ENCODE data around the gene PGF.
"Not testable (repeated sequence)": the region's sequence is repeated elsewhere in the genome, so short reads cannot be mapped to it uniquely, and the experiment has no call there.

The PGF gene

DNA sequence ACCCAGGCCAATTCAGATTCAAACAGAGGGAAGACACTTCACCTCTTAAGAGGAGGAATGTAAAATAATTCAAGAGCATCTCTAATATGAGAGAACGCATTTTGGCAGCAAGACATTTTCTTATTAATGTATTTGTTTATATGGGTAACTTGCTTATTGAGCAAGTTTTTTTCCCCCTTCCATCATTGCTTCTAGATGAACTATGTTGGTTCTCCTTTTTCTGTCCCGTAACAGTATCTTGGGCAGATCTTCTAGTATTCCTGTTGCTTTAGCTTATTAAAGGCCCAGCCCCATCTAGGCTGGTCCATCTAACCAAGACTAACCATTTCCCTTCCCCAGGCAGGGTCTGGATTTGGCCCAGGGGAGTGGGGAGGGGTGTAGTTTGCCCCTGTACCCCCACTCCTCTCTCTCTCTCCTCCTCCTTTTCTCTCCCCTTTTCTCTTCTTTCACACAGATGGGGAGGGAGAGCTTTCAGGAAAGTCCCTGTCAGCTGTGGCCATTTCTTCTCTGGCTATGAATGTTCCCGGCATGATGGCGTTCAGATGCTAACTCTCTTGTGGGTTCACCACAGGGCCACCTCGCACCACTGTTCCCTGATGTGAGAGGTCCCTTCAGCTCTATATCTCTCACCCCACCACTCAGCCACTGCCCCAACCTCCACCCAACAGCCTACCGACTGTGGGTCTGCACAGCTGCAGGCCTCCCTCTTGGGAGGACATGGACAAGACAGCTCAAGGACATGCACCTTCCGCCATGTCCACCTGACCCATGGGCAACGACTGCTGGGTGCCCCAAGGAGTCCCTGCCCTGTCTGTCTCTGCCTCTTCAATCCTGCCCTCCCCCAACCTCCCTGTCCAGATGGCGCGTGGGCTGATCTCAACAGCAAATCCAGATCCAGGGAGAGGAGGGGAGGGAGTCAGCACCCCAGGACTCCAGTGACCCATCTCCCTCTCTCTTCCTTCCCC is 16.6 kb downstream of the PGF start:
- DNase-seq = no peak

- DNase-seq = no peak
Measured at GRCh38 chr14:74937171-74937570, 18.2 kb downstream of the PGF start.

- no peak for DNase-seq
Measured at GRCh38 chr14:74936731-74937130, 18.7 kb downstream of the PGF start.

DNA sequence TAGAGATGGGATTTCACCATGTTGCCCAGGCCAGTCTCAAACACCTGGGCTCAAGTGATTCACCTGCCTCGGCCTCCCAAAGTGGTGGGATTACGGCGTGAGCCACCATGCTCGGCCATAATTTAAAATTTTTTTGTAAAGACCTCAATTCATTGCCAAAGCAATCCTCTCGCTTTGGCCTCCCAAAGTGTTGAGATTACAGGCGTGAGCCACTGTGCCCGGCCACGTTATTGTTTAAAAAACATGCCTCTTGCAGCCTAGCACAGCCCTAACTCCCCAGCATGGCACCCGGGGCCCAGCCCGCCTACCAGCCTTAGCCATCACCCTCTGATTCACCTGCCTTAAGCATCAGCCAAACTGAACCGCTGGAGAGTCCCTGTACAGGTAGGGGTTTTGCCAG is 19.2 kb downstream of the PGF start:
- no peak for DNase-seq

DNA sequence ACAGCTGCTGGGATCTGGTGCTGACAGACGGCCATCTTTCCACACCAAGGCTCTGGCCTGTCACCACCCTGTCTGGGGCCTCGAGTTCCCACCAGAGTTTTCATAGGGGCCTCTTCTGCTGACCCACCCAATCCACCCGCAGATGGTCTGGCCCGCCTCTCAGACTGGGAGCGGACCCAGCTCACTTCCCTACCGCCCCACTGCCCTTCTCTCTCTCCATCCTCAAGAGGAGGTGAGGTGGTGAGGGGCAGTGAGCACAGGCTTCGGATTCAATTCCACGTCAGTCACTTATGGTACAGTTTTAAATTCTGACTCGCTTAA is 20.1 kb downstream of the PGF start:
- no peak for DNase-seq

- no peak for DNase-seq
Measured at GRCh38 chr14:74934476-74935359, 20.7 kb downstream of the PGF start.

DNA sequence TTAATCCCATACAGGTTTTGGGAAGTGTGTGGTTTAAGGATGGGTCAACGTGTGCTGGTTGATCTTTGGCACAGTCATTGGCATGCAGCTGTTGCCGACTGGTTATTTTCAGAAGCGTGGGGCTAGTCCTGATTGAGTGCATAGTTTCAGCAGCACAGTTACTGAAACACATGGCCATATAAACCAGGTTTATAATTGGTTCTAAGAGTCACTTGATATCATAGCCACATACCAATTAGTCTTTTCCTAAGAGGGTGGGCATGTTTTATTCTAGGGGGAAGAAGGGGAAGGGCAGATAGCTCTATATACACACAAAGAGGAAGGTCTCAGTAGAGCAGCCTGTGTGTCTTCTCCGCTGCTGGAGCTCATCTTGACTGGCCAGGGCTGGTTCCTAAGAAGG is 21.4 kb downstream of the PGF start:
- no peak for DNase-seq

DNA sequence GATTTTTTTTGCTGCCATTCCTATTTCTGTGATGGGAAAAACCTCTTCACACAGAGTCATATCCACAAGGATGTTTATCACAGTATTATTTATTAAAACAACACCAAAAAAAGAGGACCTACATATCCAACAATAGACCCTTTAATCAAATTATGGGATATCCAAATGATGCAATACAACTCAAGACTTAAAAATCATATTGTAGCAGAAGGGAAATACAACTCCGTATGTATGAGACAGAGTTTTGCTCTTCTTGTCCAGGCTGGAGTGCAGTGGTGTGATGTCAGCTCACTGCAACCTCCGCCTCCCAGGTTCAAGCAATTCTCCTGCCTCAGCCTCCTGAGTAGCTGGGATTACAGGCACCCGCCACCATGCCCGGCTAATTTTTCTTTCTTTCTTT is 22.5 kb downstream of the PGF start:
- not testable (repeated sequence) for DNase-seq

DNA sequence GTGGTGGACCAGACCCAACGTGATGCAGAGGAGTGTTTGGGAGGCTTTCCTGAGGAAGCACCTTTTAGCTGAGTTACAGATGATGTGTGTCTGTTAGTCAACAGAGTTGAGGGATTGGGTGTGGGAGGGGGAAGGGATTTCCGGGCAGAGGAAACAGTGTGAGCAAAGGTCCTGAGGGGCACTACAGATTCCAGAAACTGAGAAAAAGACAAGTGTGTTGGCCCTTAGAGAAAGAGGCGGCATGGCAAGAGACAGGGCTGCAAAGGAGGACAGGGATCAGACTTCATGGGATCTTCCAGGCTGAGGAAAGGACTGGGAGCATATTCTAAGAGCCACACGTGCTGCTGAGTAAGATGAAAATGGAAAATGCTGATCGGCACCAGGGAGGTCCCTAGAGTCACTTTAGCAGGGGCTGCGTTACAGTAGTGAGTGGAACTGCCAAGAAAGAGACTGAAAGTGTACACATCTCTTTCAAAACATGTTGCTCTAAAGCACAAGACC is 22.9 kb downstream of the PGF start:
- DNase-seq = no peak

DNA sequence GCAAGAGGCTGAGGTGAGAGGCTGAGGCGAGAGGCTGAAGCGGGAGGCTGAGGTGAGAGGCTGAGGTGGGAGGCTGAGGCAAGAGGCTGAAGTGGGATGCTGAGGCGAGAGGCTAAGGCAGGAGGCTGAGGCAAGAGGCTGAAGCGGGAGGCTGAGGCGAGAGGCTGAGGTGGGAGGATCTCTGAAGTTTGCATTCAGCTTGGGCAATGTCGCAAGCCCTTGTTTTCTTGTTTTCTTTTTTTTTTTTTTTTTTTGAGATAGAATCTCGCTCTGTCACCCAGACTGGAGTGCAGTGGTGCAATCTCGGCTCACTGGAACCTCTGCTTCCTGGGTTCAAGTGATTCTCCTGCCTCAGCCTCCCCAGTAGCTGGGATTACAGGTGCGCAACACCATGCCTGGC is 23.7 kb downstream of the PGF start:
- not testable (repeated sequence) for DNase-seq

- no peak for DNase-seq
Measured at GRCh38 chr14:74929242-74929641, 26.2 kb downstream of the PGF start.

DNA sequence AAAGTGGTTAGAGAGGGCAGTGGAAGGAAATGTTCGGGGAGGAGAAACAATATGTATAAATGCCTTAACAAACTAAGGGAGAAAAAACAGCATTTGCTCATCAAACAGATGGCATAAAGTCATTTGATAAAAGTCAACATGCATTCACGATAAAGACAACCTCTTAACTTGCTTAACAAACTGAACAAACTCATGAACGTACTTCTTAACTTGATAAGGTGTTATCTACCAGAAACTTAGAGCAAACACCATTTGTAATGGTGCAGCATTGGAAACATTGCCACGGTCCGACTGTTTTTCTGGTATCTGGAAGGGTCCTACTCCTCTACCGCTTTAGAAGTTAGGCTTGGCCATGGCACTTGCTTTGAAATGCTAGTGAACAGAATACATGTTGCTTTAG is 28.2 kb downstream of the PGF start:
- no peak for DNase-seq

- DNase-seq = no peak
Measured at GRCh38 chr14:74924061-74924460, 31.3 kb downstream of the PGF start.

DNA sequence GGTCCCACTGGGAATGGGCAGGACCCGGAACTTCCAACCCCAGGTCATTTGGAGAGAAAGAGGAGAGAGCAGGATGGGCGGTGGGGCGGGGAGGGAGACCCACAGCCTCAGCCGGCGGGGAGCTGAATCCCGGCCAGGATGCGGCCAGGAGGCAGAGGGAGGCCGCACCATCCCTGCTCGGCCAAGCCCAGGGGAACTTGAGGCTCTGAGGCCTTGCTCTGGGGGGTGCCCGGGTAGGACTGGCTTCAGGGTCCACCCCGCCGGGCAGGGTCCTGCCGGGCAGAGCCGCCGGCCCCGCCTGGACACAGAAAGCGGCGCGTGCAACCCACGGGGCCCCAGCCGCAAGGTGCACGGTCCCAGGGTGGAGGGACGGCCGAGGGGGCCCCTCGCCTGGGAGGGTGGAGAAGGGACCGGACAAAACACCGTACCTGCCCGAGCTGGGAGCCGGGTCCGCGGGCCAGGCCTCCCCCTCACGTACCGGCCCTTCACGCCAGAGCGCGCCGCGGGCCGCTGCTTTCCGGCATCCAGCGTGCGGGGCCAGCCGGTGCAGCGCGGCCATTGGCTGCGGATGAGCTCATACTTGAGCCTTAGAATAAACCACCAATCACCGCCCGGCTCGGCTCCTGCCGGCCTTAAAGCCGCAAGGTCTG is 32.5 kb downstream of the PGF start, which contains the start of gene RPS6KL1:
RPS6KL1 (minus strand) TSS at position 509 of the 650 bp plus-strand sequence. CDS start 1,719 bp downstream, outside the sequence.
- peak; percentile 49 to 71 (median 61) for DNase-seq

DNA sequence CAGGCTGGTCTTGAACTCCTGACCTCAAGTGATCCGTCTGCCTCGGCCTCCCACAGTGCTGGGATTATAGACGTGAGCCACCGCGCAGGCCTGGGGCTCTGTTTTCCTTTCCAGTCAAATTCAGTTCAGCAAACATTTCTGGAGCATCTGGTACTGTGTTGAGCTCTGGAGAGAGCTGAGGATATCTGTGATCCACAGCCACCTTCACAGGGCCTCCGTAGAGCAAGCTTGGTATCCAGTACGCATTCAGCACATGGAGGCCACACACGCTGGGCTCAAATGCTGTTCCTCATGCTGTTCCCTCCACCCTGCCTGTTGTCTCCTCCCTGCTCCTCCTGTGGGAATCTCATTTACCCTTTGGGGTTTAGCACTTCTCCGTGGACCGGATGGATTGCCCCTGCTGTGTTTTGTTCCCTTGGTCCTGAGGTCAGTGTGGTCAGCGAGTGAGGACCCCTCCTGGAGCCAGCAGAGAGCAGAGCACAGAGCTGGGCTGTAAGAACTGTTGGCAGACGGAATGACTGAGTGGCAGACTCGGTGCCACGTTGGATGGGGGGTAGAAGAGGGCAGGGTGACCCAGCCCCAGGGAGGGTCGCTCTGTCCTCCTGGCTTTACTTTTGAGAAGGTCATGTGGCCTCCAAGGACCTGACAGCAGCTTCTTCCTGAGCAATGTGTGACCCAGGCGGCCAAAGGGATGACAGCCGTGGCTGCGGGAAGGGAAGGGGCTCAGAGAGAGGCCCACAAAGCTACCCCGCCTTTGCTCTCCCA is 33.2 kb downstream of the PGF start:
- DNase-seq = no peak

GRCh38 chr14:74921053-74921620 is 34.3 kb downstream of the PGF start:
- DNase-seq = no peak

DNA sequence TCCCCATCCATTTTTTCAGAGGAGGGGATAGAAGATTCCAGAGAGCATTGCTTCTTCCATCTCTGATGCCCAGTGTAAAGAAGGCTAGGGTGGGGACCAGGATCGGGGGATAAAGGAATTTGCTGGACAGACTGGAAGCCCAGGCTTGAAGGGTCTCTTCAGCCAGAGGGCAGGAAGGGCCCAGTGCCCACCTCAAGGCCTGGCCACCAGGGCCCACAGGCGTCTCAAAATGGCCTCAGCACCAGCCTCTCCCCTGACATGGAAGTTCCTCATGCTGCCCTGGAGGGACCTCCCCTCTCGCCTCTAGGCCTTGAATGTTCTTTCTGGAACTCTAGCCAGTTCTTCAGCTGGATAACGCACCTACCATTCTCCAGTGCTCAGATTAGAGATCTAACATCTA is 35.1 kb downstream of the PGF start:
- DNase-seq = no peak

- DNase-seq = no peak
Measured at GRCh38 chr14:74919421-74920165, 35.8 kb downstream of the PGF start.

DNA sequence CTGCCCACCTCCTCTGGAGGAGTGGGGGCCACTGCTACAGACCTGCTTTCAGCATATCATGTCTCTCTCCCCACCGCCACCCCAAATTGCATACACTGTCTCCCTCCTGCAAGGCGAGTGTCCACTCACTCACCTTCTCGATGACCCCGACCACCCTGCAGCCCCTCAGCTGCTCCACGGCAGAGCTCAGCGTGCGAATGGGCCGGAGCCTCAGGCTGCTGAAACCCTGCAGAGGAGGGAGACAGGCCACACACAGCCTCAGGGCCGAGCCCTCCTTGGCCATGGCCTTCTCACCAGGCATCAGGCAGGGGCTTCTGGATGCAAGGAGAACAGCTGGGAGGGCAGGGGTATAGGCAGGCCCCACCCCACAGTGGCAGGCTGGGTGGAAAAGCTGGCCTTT is 37.0 kb downstream of the PGF start:
- DNase-seq = no peak

DNA sequence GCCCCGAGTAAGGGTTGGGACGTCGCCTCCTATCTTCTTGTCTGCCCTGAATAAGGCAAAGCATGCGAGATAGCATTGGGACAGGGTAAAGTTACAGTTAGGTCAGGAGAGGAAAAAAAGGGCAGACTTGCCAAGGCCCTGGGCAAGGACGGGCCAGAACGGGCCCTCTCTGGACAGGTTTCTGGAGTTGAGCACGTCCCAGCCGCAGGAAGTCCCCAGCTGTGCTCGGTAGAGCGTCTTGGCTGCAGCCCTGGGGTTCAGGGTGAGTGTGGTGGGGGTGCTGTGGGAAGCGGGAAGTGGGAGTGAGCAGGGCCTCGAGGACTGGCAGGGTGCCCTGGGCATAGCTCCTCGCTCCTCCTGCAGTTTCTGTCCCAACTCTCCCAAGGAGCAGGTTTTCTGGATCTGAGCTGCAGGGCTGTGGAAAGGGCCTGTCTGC is 37.7 kb downstream of the PGF start:
- DNase-seq = no peak

DNA sequence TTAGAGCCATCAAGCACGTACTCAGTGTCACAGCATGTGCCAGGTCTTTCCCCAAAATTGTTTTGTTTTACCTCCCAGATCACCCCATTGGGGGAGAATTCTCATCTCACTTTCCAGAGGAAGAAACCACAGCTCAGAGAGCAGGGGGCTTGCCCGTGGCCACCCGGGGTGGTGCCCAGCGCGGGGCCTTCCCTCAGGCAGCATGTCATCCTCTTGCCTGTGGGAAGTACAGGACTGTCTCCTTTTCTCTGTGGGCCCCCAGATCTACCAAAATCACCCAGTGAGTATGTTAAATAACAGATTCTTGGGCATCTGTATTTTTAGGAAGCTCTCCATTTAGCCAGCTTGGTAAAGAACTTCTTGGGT is 38.2 kb downstream of the PGF start:
- no peak for DNase-seq
